Nephron (organoid): ENCODE results near the gene A1BG.
A peak's percentile ranks its signal among the peaks of the same experiment; 100 is the strongest.
"Not testable (repeated sequence)": the region's sequence is repeated elsewhere in the genome, so short reads cannot be mapped to it uniquely, and the experiment has no call there.

Source experiments
- H3K27ac Mint-ChIP-seq, 3 experiments: 2 replicates each; pipeline ENCODE4 v1.8.0; 2020; ENCODE audit warnings: mixed read lengths in 3 of 3, mild to moderate bottlenecking in 2 of 3, moderate library complexity in 1 of 3
- H3K27me3 Mint-ChIP-seq: 2 replicates; pipeline ENCODE4 v1.8.0; 2021; ENCODE audit warnings: low read depth, mild to moderate bottlenecking, moderate library complexity, mixed read lengths
- H3K36me3 Mint-ChIP-seq: 2 replicates; pipeline ENCODE4 v1.8.0; 2020; ENCODE audit warnings: low read depth, mixed read lengths
- H3K4me1 Mint-ChIP-seq: 2 replicates; pipeline ENCODE4 v1.8.0; 2020; ENCODE audit warnings: mixed read lengths
- H3K4me3 Mint-ChIP-seq, 3 experiments: 2 replicates each; pipeline ENCODE4 v1.8.0; 2020; ENCODE audit warnings: mild to moderate bottlenecking in 3 of 3, mixed read lengths in 3 of 3, moderate library complexity in 2 of 3
- H3K9me3 Mint-ChIP-seq: 2 replicates; pipeline ENCODE4 v1.8.0; 2020; ENCODE audit warnings: mixed read lengths
- TF ChIP-seq, protein P1 (sequence below), 3 experiments: fragments of 200-600 bp; sonication (generic); IDR thresholded peaks; one replicate each; pipeline ENCODE4 v1.5.0; 2021; ENCODE audit warnings: antibody characterized with exemption in 3 of 3; ENCODE audit not compliant: unreplicated experiment in 3 of 3

The A1BG gene

DNA sequence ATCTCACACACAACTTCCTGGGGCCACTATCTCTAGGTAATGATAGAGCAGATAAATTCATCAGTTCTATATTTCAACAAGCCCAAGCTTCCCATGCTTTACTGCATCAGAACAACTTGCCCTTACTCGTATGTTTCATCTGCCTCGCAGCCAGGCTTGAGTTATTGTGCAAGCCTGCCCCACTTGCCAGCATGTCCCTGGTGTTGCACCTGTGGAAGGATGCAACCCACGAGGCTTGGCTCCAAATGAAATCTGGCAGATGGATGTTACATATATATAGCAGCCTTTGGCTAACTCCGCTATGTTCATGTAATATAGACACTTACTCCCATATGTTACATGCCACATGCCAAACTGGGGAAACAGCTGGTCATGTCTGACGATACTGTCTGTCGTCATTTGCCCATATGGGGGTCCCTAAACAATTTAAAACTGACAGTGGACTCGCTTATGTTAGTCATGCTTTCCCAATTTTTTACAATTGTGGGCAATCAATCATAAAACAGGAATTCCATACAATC, 41.9 kb downstream of the A1BG start:
- peaks cover 93% of the 10 kb centered on the region for H3K36me3 Mint-ChIP-seq
- H3K9me3 Mint-ChIP-seq, result peaks cover 3% of the 10 kb centered on the region
- no peak overlapping the region for H3K27ac Mint-ChIP-seq
- no peak overlapping the region for H3K4me3 Mint-ChIP-seq
- TF ChIP-seq, protein P1, sequence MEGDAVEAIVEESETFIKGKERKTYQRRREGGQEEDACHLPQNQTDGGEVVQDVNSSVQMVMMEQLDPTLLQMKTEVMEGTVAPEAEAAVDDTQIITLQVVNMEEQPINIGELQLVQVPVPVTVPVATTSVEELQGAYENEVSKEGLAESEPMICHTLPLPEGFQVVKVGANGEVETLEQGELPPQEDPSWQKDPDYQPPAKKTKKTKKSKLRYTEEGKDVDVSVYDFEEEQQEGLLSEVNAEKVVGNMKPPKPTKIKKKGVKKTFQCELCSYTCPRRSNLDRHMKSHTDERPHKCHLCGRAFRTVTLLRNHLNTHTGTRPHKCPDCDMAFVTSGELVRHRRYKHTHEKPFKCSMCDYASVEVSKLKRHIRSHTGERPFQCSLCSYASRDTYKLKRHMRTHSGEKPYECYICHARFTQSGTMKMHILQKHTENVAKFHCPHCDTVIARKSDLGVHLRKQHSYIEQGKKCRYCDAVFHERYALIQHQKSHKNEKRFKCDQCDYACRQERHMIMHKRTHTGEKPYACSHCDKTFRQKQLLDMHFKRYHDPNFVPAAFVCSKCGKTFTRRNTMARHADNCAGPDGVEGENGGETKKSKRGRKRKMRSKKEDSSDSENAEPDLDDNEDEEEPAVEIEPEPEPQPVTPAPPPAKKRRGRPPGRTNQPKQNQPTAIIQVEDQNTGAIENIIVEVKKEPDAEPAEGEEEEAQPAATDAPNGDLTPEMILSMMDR (IDR thresholded peaks at IDR 0.05; ENCODE audit: unreplicated experiment in 3 of 3), result no peak
- no peaks in the 10 kb centered on the region for H3K27me3 Mint-ChIP-seq
- H3K4me1 Mint-ChIP-seq, result peaks cover 6% of the 10 kb centered on the region

DNA sequence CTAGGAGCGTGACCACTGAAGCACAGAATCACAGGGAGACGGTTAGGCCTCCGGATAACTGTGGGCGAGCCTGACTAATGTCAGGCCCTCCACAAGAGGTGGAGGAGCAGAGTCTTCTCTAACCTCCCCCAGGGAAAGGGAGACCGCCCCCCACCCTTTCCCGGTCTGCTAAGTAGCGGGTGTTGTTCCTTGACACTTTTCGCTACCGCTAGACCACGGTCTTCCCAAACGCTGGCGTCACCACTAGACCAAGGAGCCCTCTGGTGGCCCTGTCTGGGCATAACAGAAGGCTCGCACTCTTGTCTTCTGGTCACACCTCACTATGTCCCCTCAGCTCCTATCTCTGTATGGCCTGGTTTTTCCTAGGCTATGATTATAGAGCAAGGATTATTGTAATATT, 42.6 kb downstream of the A1BG start:
- not testable (repeated sequence) for H3K9me3 Mint-ChIP-seq, H3K27me3 Mint-ChIP-seq, H3K27ac Mint-ChIP-seq, H3K4me3 Mint-ChIP-seq
- TF ChIP-seq, protein P1 (IDR thresholded peaks at IDR 0.05; ENCODE audit: unreplicated experiment in 3 of 3), result peak; percentile 28 to 43 (median 36)
- peaks cover 13% of the 10 kb centered on the region for H3K4me1 Mint-ChIP-seq
- H3K36me3 Mint-ChIP-seq, result peaks cover 95% of the 10 kb centered on the region

DNA sequence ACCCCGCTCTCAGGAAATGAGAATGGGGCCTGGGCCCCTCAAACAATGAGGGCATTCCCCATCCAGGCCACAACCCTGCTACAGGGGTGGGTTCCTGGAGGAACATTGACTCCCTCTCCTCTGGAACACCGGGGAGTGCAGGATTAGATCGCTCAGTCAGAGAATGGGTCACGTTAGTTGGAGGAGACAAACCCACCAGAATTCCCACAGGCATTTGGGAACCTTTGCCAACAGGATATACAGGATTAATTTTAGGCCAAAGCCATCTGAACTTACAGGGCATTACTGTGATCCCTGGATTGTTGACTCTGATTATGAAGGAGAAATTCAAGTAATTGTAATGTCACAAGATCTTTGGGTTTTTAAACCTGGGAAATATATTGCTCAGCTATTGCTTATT, 45.6 kb downstream of the A1BG start:
- H3K4me3 Mint-ChIP-seq, result peak overlapping the region; percentile 34 to 51 (median 45)
- peaks cover 83% of the 10 kb centered on the region for H3K36me3 Mint-ChIP-seq
- H3K9me3 Mint-ChIP-seq, result no peaks in the 10 kb centered on the region
- no peaks in the 10 kb centered on the region for H3K27me3 Mint-ChIP-seq
- H3K4me1 Mint-ChIP-seq, result peaks cover 26% of the 10 kb centered on the region
- TF ChIP-seq, protein P1 (IDR thresholded peaks at IDR 0.05; ENCODE audit: unreplicated experiment in 3 of 3), result no peak
- no peak overlapping the region for H3K27ac Mint-ChIP-seq

DNA sequence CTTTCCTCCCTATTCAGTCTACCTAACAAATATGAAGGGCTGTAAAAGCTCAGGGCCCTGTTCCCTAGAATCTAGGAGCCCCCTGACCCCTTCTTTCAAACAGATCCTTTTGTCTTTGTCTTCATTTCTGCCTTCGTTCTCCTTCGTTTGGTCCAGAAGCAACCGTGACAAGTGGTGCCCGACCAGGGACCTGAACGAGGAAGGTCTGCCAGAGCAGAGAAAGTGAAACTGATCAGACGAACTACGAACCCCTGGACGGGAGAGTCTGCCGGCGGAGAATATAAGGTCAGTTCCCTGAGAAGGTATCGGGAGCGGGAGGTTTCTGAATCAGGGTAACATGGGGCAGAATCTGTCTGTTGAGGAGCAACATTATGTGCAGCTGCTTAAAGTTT, 47.4 kb downstream of the A1BG start:
- Mint-ChIP-seq H3K4me1 (peaks cover 22% of the 10 kb centered on the region), H3K27ac (peak overlapping the region in 2 of 3 experiments; percentile 47 to 51), H3K27me3 (no peaks in the 10 kb centered on the region), H3K4me3 (peak overlapping the region; percentile 96 to 100 (median 99)), H3K9me3 (peaks cover 2% of the 10 kb centered on the region), H3K36me3 (peaks cover 83% of the 10 kb centered on the region)
- TF ChIP-seq, protein P1 (IDR thresholded peaks at IDR 0.05; ENCODE audit: unreplicated experiment in 3 of 3), result no peak

DNA sequence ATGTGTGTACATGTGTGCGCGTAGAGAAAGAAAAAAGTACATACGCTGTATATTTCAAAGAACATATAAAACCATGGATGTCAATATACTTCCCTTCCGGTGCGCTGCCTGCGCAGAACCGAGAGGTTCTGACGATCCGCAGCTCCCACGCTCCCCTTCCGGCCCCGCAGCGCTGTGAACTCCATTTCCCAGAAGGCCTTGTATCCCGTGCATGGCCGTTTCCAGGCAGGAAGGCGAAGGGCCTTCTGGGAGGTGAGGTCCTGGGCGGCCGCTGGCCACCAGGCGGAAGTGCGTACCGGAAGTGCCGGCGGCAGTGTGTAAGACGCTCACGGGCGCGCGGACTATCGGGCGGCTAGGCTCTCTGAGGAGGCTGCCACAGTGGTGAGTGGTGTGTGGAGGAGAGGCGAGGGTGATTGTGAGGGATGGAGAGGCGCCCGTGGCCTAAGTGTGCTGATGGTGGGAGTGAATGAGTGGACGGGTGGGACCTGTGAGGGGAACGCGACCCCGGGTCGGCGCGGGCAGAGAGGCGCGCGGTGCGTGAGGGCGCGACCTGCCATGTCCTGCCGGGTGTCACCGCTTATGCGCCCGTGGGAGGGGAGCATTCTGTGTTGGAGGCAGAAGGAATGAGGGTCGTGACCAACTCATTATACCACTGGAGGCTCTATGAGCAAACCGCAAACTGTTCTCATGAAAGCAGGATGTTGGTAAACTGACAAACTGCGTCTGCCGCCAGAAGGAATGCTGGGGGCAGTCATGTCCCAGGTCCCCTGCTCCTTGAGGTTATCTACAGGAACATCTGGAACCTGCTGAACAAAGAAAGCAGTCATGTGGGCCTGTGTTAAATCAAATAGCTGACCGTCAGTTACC, 48.0 kb downstream of the A1BG start, which contains the start of gene ERVK3-1:
Gene ERVK3-1 (plus strand): TSS at position 313 of the 867 bp plus-strand sequence. CDS start 6,792 bp downstream, outside the sequence.
- Mint-ChIP-seq H3K36me3 (peaks cover 84% of the 10 kb centered on the region), H3K4me1 (peaks cover 22% of the 10 kb centered on the region), H3K27ac (peak within 1 kb of the TSS; percentile 83 to 96 (median 89)), H3K9me3 (peaks cover 5% of the 10 kb centered on the region), H3K27me3 (no peaks in the 10 kb centered on the region), H3K4me3 (peak within 1 kb of the TSS; percentile 96 to 100 (median 99))
- TF ChIP-seq, protein P1 (IDR thresholded peaks at IDR 0.05; ENCODE audit: unreplicated experiment in 3 of 3), result no peak
